Measurements from ENCODE around the gene PPM1G.

PPM1G gene

GRCh38 chr2:27378096-27378808 is 31.1 kb downstream of the PPM1G start:
- TF ChIP-seq CTCF (IDR thresholded peaks at IDR 0.05; ENCODE audit: low read depth, low read length): no peak
- no peak overlapping the region for H3K4me3 ChIP-seq (ENCODE audit: low read depth, low read length)

DNA sequence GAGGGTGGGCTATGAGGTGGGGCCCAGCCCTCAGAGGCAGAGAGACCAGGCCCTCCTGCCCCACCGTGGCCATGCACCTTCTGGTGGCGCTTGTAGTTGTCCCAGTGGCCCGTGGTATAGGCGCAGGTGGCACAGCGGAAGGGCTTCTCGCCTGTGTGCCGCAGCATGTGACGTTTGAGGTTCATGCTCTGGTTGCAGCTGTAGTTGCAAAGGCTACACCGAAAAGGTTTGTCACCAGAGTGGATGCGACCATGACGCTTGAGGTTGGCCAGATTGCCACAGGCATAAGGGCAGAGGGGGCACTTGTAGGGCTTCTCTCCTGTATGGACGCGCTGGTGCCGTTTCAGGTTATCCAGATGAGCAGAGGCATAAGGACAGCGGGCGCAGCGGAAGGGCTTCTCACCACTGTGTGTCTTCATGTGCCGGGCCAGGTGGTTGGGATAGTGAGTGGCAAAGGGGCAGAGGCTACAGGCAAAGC is 31.7 kb downstream of the PPM1G start:
- no peak overlapping the region for H3K4me3 ChIP-seq (ENCODE audit: low read depth, low read length)
- no peak for TF ChIP-seq CTCF (IDR thresholded peaks at IDR 0.05; ENCODE audit: low read depth, low read length)

DNA sequence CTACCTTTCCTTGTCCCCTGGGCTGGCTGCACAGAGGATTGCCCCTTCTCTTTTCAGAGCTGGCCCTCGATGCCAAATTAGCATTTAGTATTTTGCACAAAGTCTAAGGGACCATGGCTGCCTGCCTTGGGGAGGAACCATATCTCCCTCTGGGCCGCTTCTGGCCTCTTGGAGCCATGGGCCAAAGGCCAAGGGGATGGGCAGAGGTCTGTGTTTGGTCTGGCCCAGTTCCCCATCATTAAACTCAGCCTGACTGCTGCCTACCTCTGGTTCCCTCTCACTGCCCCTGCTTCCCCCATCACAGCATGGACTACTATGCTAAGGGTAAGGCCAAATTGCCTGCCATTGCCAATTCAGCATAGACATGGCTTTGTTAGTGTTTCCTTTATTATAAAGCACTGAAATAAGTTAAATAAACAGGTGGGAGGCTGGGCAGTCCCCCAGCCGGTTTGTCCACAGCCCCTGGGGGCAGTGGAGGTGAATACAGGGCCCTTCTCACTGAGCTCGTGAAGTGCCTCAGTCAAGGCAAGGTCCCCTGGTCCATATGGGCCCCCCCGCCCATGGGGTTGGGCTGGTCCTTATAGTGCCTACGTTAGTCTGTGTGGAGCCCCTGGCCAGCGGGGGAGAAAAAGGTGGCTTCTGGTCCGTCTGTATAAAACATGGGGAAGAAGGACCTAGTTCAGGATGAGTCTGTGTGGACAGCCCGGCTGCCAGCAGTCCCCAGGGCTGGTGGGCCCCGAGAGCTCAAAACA is 32.3 kb downstream of the PPM1G start:
- no peak for TF ChIP-seq CTCF (IDR thresholded peaks at IDR 0.05; ENCODE audit: low read depth, low read length)
- no peak overlapping the region for H3K4me3 ChIP-seq (ENCODE audit: low read depth, low read length)

DNA sequence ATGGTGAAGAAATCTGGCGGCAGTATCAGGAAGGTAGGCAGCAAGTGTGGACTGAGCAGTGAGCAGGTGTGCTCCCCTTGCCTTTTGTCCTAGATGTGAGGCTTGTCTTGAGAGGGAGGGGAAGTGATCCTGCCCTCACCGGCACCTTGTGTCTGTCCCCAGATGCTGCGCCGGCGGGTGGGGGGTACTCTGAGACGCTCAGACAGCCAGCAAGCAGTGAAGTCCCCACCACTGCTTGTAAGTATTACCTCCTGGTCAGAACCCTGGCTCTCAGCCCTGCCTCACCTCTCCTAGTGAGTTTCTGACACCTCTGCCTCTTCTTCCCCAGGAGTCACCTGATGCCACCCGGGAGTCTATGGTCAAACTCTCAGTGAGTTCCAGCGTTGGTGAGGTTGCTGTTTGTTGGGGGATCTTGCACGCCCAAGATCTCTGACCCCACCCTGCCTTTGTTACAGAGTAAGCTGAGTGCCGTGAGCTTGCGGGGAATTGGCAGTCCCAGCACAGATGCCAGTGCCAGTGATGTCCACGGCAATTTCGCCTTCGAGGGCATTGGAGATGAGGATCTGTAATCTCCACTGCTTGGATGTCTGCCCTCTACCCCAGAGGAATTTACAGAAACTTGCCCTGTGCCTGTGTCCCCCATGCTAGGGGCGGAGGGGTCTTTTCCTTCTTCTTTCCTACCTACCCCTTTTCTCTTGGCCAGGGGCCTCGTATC is 33.1 kb downstream of the PPM1G start:
- TF ChIP-seq CTCF (IDR thresholded peaks at IDR 0.05; ENCODE audit: low read depth, low read length): no peak
- no peak overlapping the region for H3K4me3 ChIP-seq (ENCODE audit: low read depth, low read length)

- no peak overlapping the region for H3K4me3 ChIP-seq (ENCODE audit: low read depth, low read length)
- no peak for TF ChIP-seq CTCF (IDR thresholded peaks at IDR 0.05; ENCODE audit: low read depth, low read length)
These were observed 33.8 kb downstream of the PPM1G start for GRCh38 chr2:27375513-27376099.

DNA sequence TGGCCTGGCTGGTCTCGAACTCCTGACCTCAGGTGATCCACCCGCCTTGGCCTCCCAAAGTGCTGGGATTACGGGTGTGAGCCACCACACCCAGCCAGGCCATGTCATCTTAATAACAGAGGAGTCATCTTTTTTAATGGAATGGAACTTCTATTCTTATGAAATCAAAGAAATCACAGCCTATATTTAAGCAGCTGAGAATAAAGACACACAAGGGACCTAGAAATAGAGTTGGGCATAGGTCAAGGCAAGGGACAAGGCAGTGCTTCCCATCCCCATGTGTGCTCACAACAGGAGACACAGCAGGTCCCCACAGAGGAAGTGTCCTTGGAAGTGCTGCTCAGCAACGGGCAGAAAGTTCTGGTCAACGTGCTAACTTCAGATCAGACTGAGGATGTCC is 35.8 kb downstream of the PPM1G start:
- no peak for TF ChIP-seq CTCF (IDR thresholded peaks at IDR 0.05; ENCODE audit: low read depth, low read length)
- H3K4me3 ChIP-seq (ENCODE audit: low read depth, low read length): no peak overlapping the region
